SW 1271 (cell line): Measurements from ENCODE around the gene NFAT5.
"Not testable (repeated sequence)": the region's sequence is repeated elsewhere in the genome, so short reads cannot be mapped to it uniquely, and the experiment has no call there.

Experiments
- DNase-seq, 2 experiments: peaks; one replicate each; lab custom pipeline; 2025; lab: John Stamatoyannopoulos, UW

The NFAT5 gene

GRCh38 chr16:69555437-69555836 is 10.3 kb upstream of the NFAT5 start:
- DNase-seq, result no peak

- DNase-seq, result no peak
Observed at GRCh38 chr16:69555867-69556266, 9.9 kb upstream of the NFAT5 start.

GRCh38 chr16:69559164-69559563 is 6.6 kb upstream of the NFAT5 start:
- DNase-seq, result no peak

- not testable (repeated sequence) for DNase-seq
Observed at GRCh38 chr16:69561367-69561766, 4.4 kb upstream of the NFAT5 start.

- DNase-seq, result no peak
Observed at GRCh38 chr16:69561901-69562300, 3.9 kb upstream of the NFAT5 start.

- no peak for DNase-seq
Observed at GRCh38 chr16:69562813-69563212, 3.0 kb upstream of the NFAT5 start.

GRCh38 chr16:69563605-69564580 is 1.9 kb upstream of the NFAT5 start:
- peak in 1 of 2 experiments; percentile 72 for DNase-seq

GRCh38 chr16:69564845-69565670 is 708 bp upstream of the NFAT5 start:
- DNase-seq, result peak in 1 of 2 experiments; percentile 71

GRCh38 chr16:69566240-69566980 is 644 bp downstream of the NFAT5 start:
- DNase-seq, result peak; percentile 56 to 73

- peak in 1 of 2 experiments; percentile 50 for DNase-seq
Observed at GRCh38 chr16:69566981-69567680, 1.4 kb downstream of the NFAT5 start.

GRCh38 chr16:69568676-69569075 is 2.9 kb downstream of the NFAT5 start:
- DNase-seq, result no peak

- not testable (repeated sequence) for DNase-seq
Observed at GRCh38 chr16:69578771-69579170, 13.0 kb downstream of the NFAT5 start.

GRCh38 chr16:69579783-69580481 is 14.2 kb downstream of the NFAT5 start:
- no peak for DNase-seq

- DNase-seq, result no peak
Observed at GRCh38 chr16:69581297-69581696, 15.5 kb downstream of the NFAT5 start.

- DNase-seq, result not testable (repeated sequence)
Observed at GRCh38 chr16:69584493-69584892, 18.7 kb downstream of the NFAT5 start.

- DNase-seq, result no peak
Observed at GRCh38 chr16:69589434-69590269, 23.9 kb downstream of the NFAT5 start.

GRCh38 chr16:69590590-69590989 is 24.8 kb downstream of the NFAT5 start:
- DNase-seq, result no peak

GRCh38 chr16:69593751-69594255 is 28.0 kb downstream of the NFAT5 start:
- no peak for DNase-seq
